ENCODE measurements around the gene GRIP2.

The GRIP2 gene

GRCh38 chr3:14522129-14522691, 17.9 kb downstream of the GRIP2 start:
- H3K36me3 ChIP-seq (replicated peaks; ENCODE audit: insufficient read depth, low read length) = no peaks in the 10 kb centered on the region
- peaks cover 67% of the 10 kb centered on the region for H3K27me3 ChIP-seq (replicated peaks; ENCODE audit: insufficient read depth, low read length)
- DNase-seq = no peak
- H3K9me3 ChIP-seq (replicated peaks; ENCODE audit: insufficient read depth, low read length) = no peaks in the 10 kb centered on the region
- H3K79me2 ChIP-seq (ENCODE audit: low read length) = no peaks in the 10 kb centered on the region
- H3K4me3 ChIP-seq (ENCODE audit: low read length) = no peak overlapping the region
- H3K4me2 ChIP-seq (ENCODE audit: low read depth, low read length) = no peak overlapping the region
- no peak overlapping the region for H3K9ac ChIP-seq (ENCODE audit: low read length)
- no peak overlapping the region for H2AFZ ChIP-seq (ENCODE audit: low read length)
- no peaks in the 10 kb centered on the region for H3F3A ChIP-seq (ENCODE audit: insufficient read depth, low read length)
- TF ChIP-seq EZH2 (optimal IDR thresholded peaks at IDR 0.05; ENCODE audit: low read depth, low read length) (no peak), CTCF (IDR thresholded peaks at IDR 0.05; ENCODE audit: low read length) (no peak), EZH2phosphoT487 (IDR thresholded peaks at IDR 0.05; ENCODE audit: low read length) (no peak)
- no peaks in the 10 kb centered on the region for H3K9me2 ChIP-seq (replicated peaks; ENCODE audit: insufficient read depth, low read length)
- H3K27ac ChIP-seq (ENCODE audit: low read length) = no peak overlapping the region
- no peaks in the 10 kb centered on the region for H4K20me1 ChIP-seq (ENCODE audit: insufficient read depth, low read length)
- no peaks in the 10 kb centered on the region for H3K4me1 ChIP-seq (ENCODE audit: low read length)

- no peak overlapping the region for H3K9ac ChIP-seq (ENCODE audit: low read length)
- DNase-seq = no peak
- no peaks in the 10 kb centered on the region for H4K20me1 ChIP-seq (ENCODE audit: insufficient read depth, low read length)
- H3K4me3 ChIP-seq (ENCODE audit: low read length) = no peak overlapping the region
- H3K27me3 ChIP-seq (replicated peaks; ENCODE audit: insufficient read depth, low read length) = peaks cover 73% of the 10 kb centered on the region
- no peak overlapping the region for H2AFZ ChIP-seq (ENCODE audit: low read length)
- no peak overlapping the region for H3K4me2 ChIP-seq (ENCODE audit: low read depth, low read length)
- H3K27ac ChIP-seq (ENCODE audit: low read length) = no peak overlapping the region
- TF ChIP-seq EZH2 (optimal IDR thresholded peaks at IDR 0.05; ENCODE audit: low read depth, low read length) = no peak
- no peak for TF ChIP-seq EZH2phosphoT487 (IDR thresholded peaks at IDR 0.05; ENCODE audit: low read length)
- no peak for TF ChIP-seq CTCF (IDR thresholded peaks at IDR 0.05; ENCODE audit: low read length)
- no peaks in the 10 kb centered on the region for H3F3A ChIP-seq (ENCODE audit: insufficient read depth, low read length)
- no peaks in the 10 kb centered on the region for H3K36me3 ChIP-seq (replicated peaks; ENCODE audit: insufficient read depth, low read length)
- no peaks in the 10 kb centered on the region for H3K9me3 ChIP-seq (replicated peaks; ENCODE audit: insufficient read depth, low read length)
- no peaks in the 10 kb centered on the region for H3K79me2 ChIP-seq (ENCODE audit: low read length)
- no peaks in the 10 kb centered on the region for H3K9me2 ChIP-seq (replicated peaks; ENCODE audit: insufficient read depth, low read length)
- no peaks in the 10 kb centered on the region for H3K4me1 ChIP-seq (ENCODE audit: low read length)
These were observed 18.5 kb downstream of the GRIP2 start for GRCh38 chr3:14521611-14522010.

- Histone ChIP-seq H3K9ac (ENCODE audit: low read length) (no peak overlapping the region), H3K27ac (ENCODE audit: low read length) (no peak overlapping the region), H3K9me2 (replicated peaks; ENCODE audit: insufficient read depth, low read length) (no peaks in the 10 kb centered on the region), H3K4me2 (ENCODE audit: low read depth, low read length) (no peak overlapping the region), H3F3A (ENCODE audit: insufficient read depth, low read length) (no peaks in the 10 kb centered on the region), H3K79me2 (ENCODE audit: low read length) (no peaks in the 10 kb centered on the region), H2AFZ (ENCODE audit: low read length) (no peak overlapping the region), H3K4me1 (ENCODE audit: low read length) (no peaks in the 10 kb centered on the region), H3K9me3 (replicated peaks; ENCODE audit: insufficient read depth, low read length) (no peaks in the 10 kb centered on the region), H3K4me3 (ENCODE audit: low read length) (no peak overlapping the region), H3K27me3 (replicated peaks; ENCODE audit: insufficient read depth, low read length) (peaks cover 77% of the 10 kb centered on the region), H3K36me3 (replicated peaks; ENCODE audit: insufficient read depth, low read length) (no peaks in the 10 kb centered on the region), H4K20me1 (ENCODE audit: insufficient read depth, low read length) (no peaks in the 10 kb centered on the region)
- TF ChIP-seq EZH2 (optimal IDR thresholded peaks at IDR 0.05; ENCODE audit: low read depth, low read length) (no peak), EZH2phosphoT487 (IDR thresholded peaks at IDR 0.05; ENCODE audit: low read length) (no peak), CTCF (IDR thresholded peaks at IDR 0.05; ENCODE audit: low read length) (no peak)
- DNase-seq = no peak
These were observed 19.2 kb downstream of the GRIP2 start for GRCh38 chr3:14520967-14521366.
